ENCODE measurements around the gene RBPJ.
A peak's percentile ranks its signal among the peaks of the same experiment; 100 is the strongest.
"Not testable (repeated sequence)": the region's sequence is repeated elsewhere in the genome, so short reads cannot be mapped to it uniquely, and the experiment has no call there.

Gene RBPJ

DNA sequence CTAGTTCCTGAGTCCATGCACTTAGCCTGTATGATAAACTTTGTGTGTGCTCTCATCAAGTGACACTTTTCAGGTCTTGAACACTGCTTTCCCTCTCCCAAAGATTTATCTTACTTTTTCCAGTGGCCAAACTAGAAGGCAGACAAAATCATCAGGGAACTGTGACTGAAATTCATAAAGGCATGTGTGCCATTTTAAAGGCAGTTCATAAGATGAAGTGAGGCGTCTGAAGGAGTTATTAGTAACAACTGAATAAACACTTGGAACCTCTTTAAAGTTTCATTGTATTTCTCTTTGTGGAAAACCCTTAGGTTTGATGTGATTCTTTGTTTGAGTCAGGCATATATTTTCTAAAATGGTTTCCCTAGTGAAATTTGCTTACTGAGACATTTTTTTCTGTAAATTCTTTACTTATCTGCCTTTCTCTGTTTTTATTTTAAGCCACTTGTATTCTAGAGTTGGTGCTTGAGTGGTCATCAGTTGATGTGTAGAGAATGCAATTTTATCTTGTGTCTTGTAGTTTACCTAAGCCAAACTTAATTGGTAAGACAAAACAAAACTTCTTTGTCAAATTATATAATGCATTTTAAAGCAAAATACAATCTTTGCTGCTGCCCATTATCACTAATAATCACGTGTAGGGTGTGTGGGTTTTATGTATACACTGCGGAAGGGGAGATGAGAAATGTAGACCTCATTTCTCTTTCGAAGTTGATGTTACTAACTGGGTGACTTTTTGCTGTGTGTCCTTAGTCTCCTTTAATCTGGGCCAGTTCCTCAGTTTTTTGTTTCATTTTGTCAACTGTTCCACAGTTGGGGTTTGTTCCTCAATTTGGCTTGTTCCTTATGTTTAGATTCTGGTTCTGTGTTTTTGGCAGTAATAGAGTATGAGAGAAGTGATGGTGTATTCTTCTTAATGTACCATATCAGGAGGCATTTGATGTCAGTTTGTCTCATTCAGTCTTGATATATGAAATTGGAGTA, 56.8 kb downstream of the RBPJ start:
- FAIRE-seq, result no peak

DNA sequence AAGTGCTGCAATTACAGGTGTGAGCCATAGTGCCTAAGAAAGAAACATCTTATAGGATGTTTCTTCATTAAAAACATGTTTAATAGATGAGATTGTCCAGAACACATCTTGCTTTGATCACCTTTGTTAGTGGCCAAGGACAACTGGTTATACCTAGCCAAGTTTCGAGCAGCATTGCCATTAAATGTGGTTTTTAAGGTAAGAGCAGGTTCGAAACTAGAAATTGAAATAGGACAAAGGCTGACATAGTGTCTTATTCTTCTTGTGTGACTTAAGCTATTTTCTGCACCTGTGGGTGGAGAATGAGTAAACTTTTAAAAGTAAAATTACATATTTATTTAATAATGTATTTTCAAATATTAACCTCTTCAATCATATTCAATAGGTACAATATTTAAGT, 59.0 kb downstream of the RBPJ start:
- no peak for FAIRE-seq

DNA sequence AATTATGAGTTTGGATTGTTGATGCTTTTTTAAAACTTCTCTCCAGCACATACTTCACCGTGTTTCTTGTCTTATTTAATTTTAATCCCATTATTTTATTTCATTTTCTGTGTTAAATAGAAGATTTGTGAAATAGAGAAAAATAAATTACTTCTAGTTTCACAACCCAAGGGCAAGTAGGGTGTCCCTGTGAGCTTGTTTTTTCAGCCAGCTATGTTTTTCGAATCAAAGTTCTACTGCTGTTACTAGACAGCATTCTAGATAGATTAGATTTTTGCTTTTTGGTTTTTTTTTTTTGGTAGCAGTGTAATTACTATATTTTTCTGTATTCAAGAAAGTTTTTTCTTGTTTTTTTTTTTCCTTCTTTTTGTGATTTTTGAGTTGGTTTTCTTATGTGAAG, 59.9 kb downstream of the RBPJ start:
- no peak for FAIRE-seq

- FAIRE-seq, result no peak
These were observed 63.7 kb downstream of the RBPJ start for GRCh38 chr4:26384380-26385057.

DNA sequence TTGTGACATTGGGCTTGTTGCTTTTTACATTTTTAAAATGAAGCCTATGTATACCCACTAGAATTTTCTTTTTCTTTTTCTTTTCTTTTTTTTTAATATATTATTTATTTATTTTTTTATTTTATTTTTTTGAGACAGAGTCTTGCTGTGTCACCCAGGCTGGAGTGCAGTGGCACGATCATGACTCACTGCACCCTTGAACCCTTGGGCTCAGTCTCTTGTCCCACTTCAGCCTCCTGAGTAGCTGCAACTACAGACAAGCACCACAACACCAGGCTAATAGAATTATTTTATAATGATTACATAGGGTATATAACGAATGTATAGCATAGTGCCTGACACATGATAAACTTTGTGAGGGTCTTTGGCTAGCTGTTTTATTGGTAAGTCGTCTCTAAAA, 64.9 kb downstream of the RBPJ start:
- FAIRE-seq, result no peak

DNA sequence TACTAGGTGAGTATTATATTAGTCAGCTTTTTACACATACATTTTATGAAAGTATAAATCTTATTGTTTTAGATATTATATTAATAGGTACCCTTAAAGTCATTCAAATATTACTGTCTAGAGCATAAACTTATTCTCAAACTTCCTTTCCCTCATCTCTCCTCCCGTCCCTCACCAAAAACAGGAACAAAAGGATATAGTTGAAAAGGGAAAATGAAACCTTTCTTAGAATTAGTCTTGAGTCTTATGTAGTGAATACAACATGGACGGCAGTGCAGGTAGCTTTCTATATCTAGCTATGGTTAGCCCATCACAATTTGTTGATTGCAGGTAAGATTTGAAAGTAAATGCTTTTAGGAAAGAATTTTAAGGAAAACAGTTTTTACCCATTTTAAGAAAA, 65.6 kb downstream of the RBPJ start:
- peak; percentile 5 for FAIRE-seq

GRCh38 chr4:26388671-26389070, 67.9 kb downstream of the RBPJ start:
- no peak for FAIRE-seq

DNA sequence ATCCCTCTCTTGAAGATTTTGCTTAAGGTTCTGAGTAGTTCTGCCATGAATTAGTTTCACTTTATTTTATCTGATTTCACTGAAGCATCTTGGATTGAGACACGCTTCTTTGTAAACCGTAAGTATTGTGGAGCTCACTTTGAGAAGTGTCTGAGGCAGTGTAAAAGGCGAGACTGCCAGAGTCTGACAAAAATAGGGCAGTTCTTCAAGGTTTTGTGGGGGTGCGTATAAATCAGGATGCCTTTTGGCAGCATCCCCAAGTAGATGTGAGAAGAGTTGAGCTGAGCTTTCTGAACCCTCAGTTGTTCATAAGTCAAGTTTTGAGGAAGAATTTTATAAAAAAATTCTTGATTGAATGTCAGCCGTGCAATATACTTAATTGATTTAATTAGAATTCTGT, 76.3 kb downstream of the RBPJ start:
- FAIRE-seq, result no peak

DNA sequence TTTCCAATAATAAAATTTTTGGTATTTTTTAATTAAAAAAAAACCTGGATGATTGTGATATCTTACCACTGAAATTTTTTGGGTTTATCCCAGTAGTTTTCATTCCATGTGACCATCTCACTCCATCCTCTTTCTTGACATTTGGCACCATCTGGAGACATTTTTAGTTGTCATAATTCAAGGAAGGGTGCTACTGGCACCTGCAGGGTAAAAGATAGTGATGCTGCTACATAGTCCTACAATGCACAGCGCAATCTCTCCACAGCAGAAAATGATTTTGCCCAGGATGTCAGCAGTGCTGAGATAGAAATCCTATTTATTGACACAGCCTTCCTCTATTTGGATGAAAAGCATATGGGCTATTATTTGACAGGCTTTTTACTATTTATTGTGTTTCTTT, 79.3 kb downstream of the RBPJ start:
- FAIRE-seq, result no peak

- not testable (repeated sequence) for FAIRE-seq
These were observed 81.2 kb downstream of the RBPJ start for GRCh38 chr4:26402017-26402416.

DNA sequence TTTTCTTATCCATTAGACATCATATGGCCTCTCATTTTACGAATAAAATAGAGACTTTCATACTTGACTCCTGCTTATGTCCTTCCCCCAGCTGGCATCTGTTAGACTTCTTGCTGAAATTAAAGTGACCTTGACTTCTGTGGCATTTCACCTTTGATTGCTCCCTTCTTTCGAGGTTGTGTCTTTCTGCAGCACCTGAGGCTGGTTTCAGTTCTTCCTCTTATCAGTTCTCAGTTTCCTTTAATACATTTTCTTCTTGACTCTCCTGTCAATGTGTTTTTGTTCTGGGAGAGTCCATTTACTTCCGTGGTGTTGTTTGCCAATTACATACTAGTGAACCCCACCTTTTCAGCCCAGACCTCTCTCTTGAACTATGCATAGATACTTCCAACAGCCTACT, 81.6 kb downstream of the RBPJ start:
- no peak for FAIRE-seq

GRCh38 chr4:26404743-26405206, 84.0 kb downstream of the RBPJ start:
- no peak for FAIRE-seq

DNA sequence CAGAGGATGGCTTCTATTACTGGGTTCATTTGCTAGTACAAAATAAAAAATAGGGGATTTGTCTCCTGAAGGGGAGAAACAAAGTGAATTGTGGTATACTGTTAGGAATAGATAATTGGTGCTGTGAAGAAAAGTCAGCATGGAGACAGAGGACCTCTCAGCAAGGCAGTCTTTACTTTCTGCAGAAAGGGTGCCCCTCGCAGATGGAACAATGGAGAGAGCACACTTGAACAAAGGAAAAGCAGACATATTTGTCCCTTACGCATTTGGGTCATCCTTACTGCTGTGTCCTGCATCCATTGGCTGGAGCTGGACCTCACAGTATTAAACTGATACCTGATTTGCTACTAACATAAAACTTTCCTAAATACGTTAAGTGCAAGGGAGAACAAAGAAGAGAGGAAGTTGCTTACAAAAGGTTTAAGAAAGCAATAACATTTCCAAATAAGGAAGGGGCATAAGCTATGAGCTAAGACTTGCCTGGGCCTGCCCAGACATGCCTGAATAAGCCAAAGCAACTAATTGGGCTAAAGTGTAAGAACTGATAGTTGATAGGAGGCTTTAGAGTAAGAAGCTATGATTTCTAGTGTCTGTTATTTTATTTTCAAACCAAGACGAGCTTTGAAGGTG, 85.6 kb downstream of the RBPJ start:
- no peak for FAIRE-seq

- FAIRE-seq, result no peak
These were observed 86.7 kb downstream of the RBPJ start for GRCh38 chr4:26407476-26407875.

DNA sequence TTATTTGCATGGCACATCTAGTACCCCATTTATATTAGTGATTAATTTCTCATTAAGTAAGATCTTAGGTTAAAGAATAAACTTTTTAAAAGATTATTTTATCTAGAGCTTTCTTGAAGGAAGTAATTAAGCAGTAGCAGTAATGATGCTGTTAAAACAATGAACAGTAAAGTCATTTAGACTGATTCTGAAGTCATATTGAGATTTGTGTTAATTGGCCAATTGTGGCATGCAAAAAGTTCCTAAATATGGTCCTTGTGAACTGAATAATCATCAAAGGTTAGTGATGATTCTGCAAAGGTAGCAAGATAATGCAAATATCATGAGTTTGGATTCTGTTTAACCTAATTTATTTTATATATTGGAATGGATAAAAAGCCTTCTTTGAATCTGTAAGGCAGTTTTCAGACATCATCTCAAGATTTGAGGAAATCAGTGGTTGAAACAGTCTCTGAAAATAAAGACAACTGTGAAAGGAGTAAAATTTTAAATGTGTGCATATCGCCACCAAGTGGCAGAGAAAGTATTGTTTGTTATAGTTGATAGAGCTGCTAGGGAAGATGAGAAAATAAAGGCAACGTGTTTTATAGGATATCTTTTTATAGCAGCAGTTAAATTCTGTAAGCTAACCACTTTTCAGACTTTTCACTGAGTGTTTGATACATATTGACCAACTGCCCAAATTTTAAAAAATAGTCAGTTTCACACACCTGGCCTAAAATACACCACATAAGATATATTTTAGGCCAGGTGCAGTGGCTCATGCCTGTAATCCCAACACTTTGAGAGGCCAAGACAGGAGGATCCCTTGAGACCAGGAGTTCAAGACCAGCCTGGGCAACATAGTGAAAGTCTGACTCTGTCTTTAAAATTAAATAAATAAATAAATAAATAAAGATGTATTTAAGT, 89.8 kb downstream of the RBPJ start:
- peak; percentile 53 for FAIRE-seq

GRCh38 chr4:26412381-26413372, 91.9 kb downstream of the RBPJ start:
- no peak for FAIRE-seq

- no peak for FAIRE-seq
These were observed 92.8 kb downstream of the RBPJ start for GRCh38 chr4:26413582-26413981.

GRCh38 chr4:26418107-26418506, 97.3 kb downstream of the RBPJ start:
- FAIRE-seq, result no peak

- no peak for FAIRE-seq
These were observed 98.0 kb downstream of the RBPJ start for GRCh38 chr4:26418850-26419249.

GRCh38 chr4:26420438-26420837, 99.6 kb downstream of the RBPJ start:
- no peak for FAIRE-seq

DNA sequence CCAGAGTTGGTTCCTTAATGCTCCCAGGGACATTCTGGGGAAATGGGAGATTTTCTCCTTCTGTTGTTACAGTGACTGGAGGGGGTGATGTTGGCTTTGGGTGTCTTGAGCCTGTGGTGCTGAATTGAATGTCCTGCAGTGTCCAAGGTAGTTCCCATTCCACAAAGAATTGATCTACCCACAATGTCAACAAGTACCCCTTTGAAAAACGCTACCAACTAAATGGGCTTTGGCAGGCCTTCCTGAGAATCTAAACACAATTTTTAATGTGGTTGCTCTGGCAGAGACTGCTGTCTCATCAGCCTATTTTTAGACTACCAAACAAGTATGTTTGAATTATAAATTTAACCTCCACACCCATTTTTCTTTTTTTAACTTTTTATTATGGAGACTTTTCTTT, 100.1 kb downstream of the RBPJ start:
- no peak for FAIRE-seq

All from colon (tissue), 2 donors.